H1 (cell line): ENCODE results near the gene CELF4. TPM values are rescaled to one million over a fixed set of nuclear protein-coding genes. Genes with fewer than 3 reads are reported as not detected.

Experiments
- CREB1 ChIP-seq: IDR thresholded peaks from 2 replicates; pipeline ENCODE4 v1.6.1; 2012; ENCODE audit warnings: inconsistent platforms
- RAD21 ChIP-seq, 2 experiments: IDR thresholded peaks in 1 of 2; conservative IDR thresholded peaks in 1 of 2; 2 replicates each; pipeline ENCODE4 v1.6.1; 2011; ENCODE audit warnings: low read depth in 2 of 2, low read length in 2 of 2, improper control_type of control experiment in 1 of 2, inconsistent platforms in 1 of 2, mild to moderate bottlenecking in 1 of 2, moderate library complexity in 1 of 2
- polyA plus RNA-seq, 7 experiments: library from polyadenylated mRNA; depleted of rRNA in 3 of 7; stranded (reverse) in 5 of 7; unstranded in 2 of 7; fragments of >200 nt in 5 of 7; fragments of 200-250 nt in 2 of 7; gene quantifications; 1 replicate in 5 of 7; 2 replicates in 1 of 7; 4 replicates in 1 of 7; pipeline versions ENCODE4 v1.2.1 to v1.2.3, GENCODE V29; 2011 to 2013; ENCODE audit warnings: missing spikeins in 2 of 7, mixed read lengths in 2 of 7
- total RNA-seq: library from RNA; stranded (reverse); fragmentation: NEBNext Ultra II Directional; extraction: Animal tissue kit (Norgen Biotek cat#: 25700); gene quantifications from 2 replicates; pipeline ENCODE4 v1.2.1, GENCODE V29; 2021

The CELF4 gene
- total and polyA plus RNA-seq, 2 of the 8 experiments (the other 6 are each of a cell fraction or from before 2014, with no cell fraction given), result 1.6 to 3.4 TPM

DNA sequence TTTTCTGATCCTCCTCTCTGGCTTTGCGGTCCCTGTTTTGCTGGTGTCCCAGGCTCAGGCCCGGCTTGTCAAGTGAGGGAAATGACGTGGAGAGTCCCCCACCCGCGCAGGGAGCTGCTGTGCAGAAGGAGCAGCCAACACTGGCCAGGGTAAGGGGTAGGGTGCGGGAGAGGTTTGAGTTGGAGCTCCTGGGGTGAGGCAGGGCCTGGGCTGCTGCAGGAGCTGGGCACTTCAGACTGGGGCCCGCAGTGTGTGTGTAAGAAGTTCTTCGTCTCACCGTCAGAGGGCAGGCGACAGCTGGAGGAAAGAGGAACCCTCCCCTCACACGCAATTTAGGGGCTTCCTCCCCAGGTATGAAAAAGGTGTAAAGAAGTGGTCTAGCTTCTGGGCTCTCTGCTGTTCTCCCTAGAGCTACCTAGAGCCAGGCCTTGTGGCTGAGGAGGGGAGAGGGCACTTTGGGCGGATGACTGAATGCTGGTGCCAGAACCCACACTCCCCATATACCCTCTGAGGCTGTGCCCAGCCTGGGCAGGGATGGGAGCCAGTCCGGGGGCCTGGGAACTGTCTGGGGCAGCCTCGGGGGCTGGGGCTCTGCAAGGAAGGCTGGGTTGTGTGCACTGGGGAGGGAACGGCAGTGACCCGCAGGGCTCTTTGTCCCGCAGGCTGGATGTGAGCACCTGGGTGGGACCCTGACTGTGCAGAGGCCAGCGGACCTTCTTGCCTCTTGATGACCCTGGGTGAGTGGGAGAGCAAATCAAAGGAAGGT is 11.8 kb downstream of the CELF4 start (continued):
- TF ChIP-seq CREB1 (0 out of 2 replicates have a peak, but pooled peaks have one; percentile 25), RAD21 (IDR thresholded peaks at IDR 0.05 in 1 of 2, conservative IDR thresholded peaks at IDR 0.05 in 1 of 2; ENCODE audit: low read depth in 2 of 2, low read length in 2 of 2) (peak; percentile 73 to 74)
